Common myeloid progenitor, CD34-positive (primary cell): ENCODE results near the gene ACBD7.

Experiments used
- CTCF ChIA-PET: fragments of 350-600 bp; sonication (Branson Sonifier 250); formaldehyde crosslinking; loops from one replicate; lab custom pipeline; 2021; ENCODE audit warnings: antibody characterized with exemption; lab: Charles Lee
- POLR2A ChIA-PET: fragments of 350-600 bp; sonication (Branson Sonifier 250); formaldehyde crosslinking; loops from one replicate; lab custom pipeline; 2021; ENCODE audit warnings: antibody characterized with exemption; lab: Charles Lee
- DNase-seq, 3 donors: peaks; one replicate each; pipeline versions ENCODE4 v3.0.0 to v3.0.0-alpha.2; 2013
- H3K27ac ChIP-seq, 2 experiments: 1 replicate in 1 of 2; 2 replicates in 1 of 2; pipeline ENCODE4 v1.7.0; 2013; ENCODE audit warnings: inconsistent platforms in 2 of 2, low read length in 2 of 2, mild to moderate bottlenecking in 2 of 2, low read depth in 1 of 2, moderate library complexity in 1 of 2; ENCODE audit not compliant: severe bottlenecking in 2 of 2, insufficient read depth in 1 of 2, poor library complexity in 1 of 2
- H3K27me3 ChIP-seq, 5 experiments: replicated peaks in 2 of 5; 1 replicate in 3 of 5; 2 replicates in 2 of 5; pipeline versions ENCODE4 v1.6.1 to v1.7.0; 2013; ENCODE audit warnings: low read length in 4 of 5, mild to moderate bottlenecking in 2 of 5, moderate library complexity in 2 of 5, inconsistent platforms in 1 of 5; ENCODE audit not compliant: insufficient read depth in 5 of 5, control insufficient read depth in 4 of 5
- H3K36me3 ChIP-seq, 4 experiments: 1 replicate in 2 of 4; 2 replicates in 2 of 4; pipeline versions ENCODE4 v1.6.1 to v1.7.0; 2013; ENCODE audit warnings: low read length in 3 of 4, control low read depth in 1 of 4, mild to moderate bottlenecking in 1 of 4; ENCODE audit not compliant: control insufficient read depth in 4 of 4, insufficient read depth in 4 of 4
- H3K4me1 ChIP-seq, 4 experiments: 1 replicate in 3 of 4; 2 replicates in 1 of 4; pipeline versions ENCODE4 v1.6.1 to v1.7.1; 2013; ENCODE audit warnings: low read length in 3 of 4, mild to moderate bottlenecking in 3 of 4, control low read depth in 1 of 4, inconsistent platforms in 1 of 4, moderate library complexity in 1 of 4; ENCODE audit not compliant: control insufficient read depth in 4 of 4, insufficient read depth in 4 of 4; ENCODE audit errors: control extremely low read depth in 1 of 4
- H3K4me3 ChIP-seq, 7 experiments: 1 replicate in 4 of 7; 2 replicates in 3 of 7; pipeline versions ENCODE4 v1.5.1 to v1.7.0; 2013; ENCODE audit warnings: mild to moderate bottlenecking in 7 of 7, low read length in 6 of 7, moderate library complexity in 6 of 7, inconsistent platforms in 2 of 7, low read depth in 2 of 7, control low read depth in 1 of 7; ENCODE audit not compliant: insufficient read depth in 4 of 7, control insufficient read depth in 1 of 7; ENCODE audit errors: extremely low read depth in 1 of 7
- H3K9me3 ChIP-seq, 5 experiments: 1 replicate in 4 of 5; 2 replicates in 1 of 5; pipeline versions ENCODE4 v1.6.1 to v1.7.1; 2013; ENCODE audit warnings: low read length in 4 of 5, mild to moderate bottlenecking in 2 of 5, inconsistent platforms in 1 of 5, low read depth in 1 of 5, moderate library complexity in 1 of 5; ENCODE audit not compliant: control insufficient read depth in 4 of 5, insufficient read depth in 2 of 5; ENCODE audit errors: control extremely low read depth in 1 of 5
- whole genome bisulfite sequencing: methylation state at CpG from one replicate; pipeline ENCODE4 v1.1.5; 2013; ENCODE audit not compliant: insufficient coverage; 5-methylcytosine and 5-hydroxymethylcytosine counted together

The ACBD7 gene

DNA sequence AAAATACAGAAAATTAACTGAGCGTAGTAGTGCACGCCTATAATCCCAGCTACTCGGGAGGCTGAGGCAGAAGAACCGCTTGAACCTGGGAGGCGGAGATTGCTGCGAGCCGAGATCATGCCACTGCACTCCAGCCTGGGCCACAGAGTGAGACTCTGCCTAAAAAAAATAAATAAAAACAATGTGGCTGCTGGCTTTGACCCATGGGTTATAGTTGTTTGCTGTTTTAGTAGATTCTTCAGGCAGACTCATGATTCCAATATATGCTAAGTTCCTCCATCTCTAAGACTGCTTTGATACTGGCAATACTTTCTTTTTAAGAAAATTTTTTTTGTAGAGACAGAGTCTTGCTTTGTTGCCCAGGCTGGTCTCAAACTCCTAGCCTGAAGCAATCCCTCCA is 36.5 kb downstream of the ACBD7 start:
- Histone ChIP-seq H3K9me3 (no peaks in the 10 kb centered on the region), H3K4me1 (no peaks in the 10 kb centered on the region), H3K36me3 (no peaks in the 10 kb centered on the region), H3K27me3 (no peaks in the 10 kb centered on the region), H3K4me3 (no peak overlapping the region), H3K27ac (no peak overlapping the region)
- no peak for DNase-seq
- ChIA-PET CTCF (no interaction called here), POLR2A (no interaction called here)
- 96% methylated on average over 5 of the region's 7 CpGs for WGBS

DNA sequence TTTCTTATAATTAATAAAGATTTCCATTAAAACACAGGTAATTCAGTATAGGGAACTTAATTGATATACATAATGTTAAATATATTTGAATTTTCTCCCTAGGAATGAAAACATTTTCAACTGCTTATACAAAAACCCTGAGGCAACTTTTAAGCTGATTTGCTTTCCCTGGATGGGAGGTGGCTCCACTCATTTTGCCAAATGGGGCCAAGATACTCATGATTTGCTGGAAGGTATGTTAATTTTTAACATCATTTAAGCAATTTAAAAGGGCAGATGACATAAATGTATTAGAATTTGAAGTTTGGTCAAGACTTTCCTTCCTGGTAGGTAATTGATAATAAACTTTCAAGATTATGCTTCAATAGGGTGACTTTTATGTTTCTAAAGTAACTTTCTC is 39.0 kb downstream of the ACBD7 start:
- Histone ChIP-seq H3K4me1 (no peaks in the 10 kb centered on the region), H3K36me3 (no peaks in the 10 kb centered on the region), H3K9me3 (no peaks in the 10 kb centered on the region), H3K27me3 (no peaks in the 10 kb centered on the region), H3K4me3 (no peak overlapping the region), H3K27ac (no peak overlapping the region)
- no peak for DNase-seq
- ChIA-PET POLR2A (interaction anchor here (0.7 kb wide), 1 partner anchor 262 kb away, joined by 3 read pairs; no protein-coding TSS in a partner anchor), CTCF (no interaction called here)

DNA sequence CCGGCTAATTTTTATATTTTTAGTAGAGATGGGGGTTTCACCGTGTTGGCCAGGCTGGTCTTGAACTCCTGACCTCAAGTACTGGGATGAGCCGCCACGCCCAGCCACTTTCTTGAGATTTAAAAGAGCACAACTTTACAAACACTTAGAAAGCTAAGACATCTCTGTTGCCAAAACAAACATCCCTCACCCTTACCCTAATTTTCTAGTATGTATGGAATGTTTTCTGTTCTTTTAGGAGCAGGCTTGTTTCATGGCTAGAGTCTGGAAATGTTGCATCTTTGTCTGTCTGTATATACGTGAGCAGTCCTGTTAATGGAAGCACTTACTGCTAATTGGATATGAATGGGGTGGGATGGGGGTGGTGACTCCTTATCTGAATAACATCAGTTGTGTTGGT is 42.0 kb downstream of the ACBD7 start:
- no peak for DNase-seq
- Histone ChIP-seq H3K27me3 (no peaks in the 10 kb centered on the region), H3K27ac (no peak overlapping the region), H3K4me1 (no peaks in the 10 kb centered on the region), H3K4me3 (no peak overlapping the region), H3K9me3 (no peaks in the 10 kb centered on the region), H3K36me3 (no peaks in the 10 kb centered on the region)
- no CpG with 5 or more reads among the region's 5 CpGs for WGBS
- POLR2A ChIA-PET, result no interaction called here
- CTCF ChIA-PET, result no interaction called here

GRCh38 chr10:15045380-15045779 is 43.2 kb downstream of the ACBD7 start:
- no peaks in the 10 kb centered on the region for H3K27me3 ChIP-seq
- H3K4me1 ChIP-seq, result no peaks in the 10 kb centered on the region
- no peak overlapping the region for H3K4me3 ChIP-seq
- ChIA-PET POLR2A (no interaction called here), CTCF (no interaction called here)
- no peaks in the 10 kb centered on the region for H3K36me3 ChIP-seq
- 100% methylated on average over 1 of the region's 1 CpG for WGBS
- no peak overlapping the region for H3K27ac ChIP-seq
- H3K9me3 ChIP-seq, result no peaks in the 10 kb centered on the region
- DNase-seq, result no peak

- CTCF ChIA-PET, result no interaction called here
- 100% methylated on average over 1 of the region's 1 CpG for WGBS
- Histone ChIP-seq H3K36me3 (no peaks in the 10 kb centered on the region), H3K4me3 (no peak within 1 kb of the TSS), H3K4me1 (no peaks in the 10 kb centered on the region), H3K27me3 (no peaks in the 10 kb centered on the region), H3K27ac (no peak within 1 kb of the TSS), H3K9me3 (no peaks in the 10 kb centered on the region)
- POLR2A ChIA-PET, result no interaction called here
- no peak for DNase-seq
Observed at GRCh38 chr10:15043674-15044073, 44.9 kb downstream of the ACBD7 start, which contains the start of gene OLAH. Gene OLAH, plus strand, starts transcription at chr10:15043943. Its CDS starts 3,346 bp downstream, at chr10:15047289.

DNA sequence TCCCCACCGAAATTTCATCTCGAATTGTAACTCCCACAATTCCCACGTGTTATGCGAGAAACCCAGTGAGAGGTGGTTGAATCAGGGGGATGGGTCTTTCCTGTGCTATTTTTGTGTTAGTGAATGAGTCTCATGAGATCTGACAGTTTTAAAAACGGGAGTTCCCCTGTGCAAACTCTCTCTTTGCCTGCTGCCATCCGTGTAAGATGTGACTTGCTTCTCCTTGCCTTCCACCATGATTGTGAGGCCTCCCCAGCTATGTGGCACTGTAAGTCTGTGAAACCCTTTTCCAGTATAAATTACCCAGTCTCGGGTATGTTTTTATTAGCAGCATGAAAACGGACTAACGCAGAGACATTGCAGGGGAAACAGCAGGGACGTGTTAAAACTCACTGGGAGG is 50.2 kb downstream of the ACBD7 start:
- ChIA-PET CTCF (no interaction called here), POLR2A (no interaction called here)
- DNase-seq, result no peak
- peaks cover 0 to 7% (median 4%) of the 10 kb centered on the region in 4 experiments for H3K4me1 ChIP-seq
- no peak overlapping the region for H3K27ac ChIP-seq
- H3K27me3 ChIP-seq, result no peaks in the 10 kb centered on the region
- WGBS, result 97% methylated on average over 9 of the region's 10 CpGs
- no peaks in the 10 kb centered on the region for H3K9me3 ChIP-seq
- no peak overlapping the region for H3K4me3 ChIP-seq
- H3K36me3 ChIP-seq, result no peaks in the 10 kb centered on the region

DNA sequence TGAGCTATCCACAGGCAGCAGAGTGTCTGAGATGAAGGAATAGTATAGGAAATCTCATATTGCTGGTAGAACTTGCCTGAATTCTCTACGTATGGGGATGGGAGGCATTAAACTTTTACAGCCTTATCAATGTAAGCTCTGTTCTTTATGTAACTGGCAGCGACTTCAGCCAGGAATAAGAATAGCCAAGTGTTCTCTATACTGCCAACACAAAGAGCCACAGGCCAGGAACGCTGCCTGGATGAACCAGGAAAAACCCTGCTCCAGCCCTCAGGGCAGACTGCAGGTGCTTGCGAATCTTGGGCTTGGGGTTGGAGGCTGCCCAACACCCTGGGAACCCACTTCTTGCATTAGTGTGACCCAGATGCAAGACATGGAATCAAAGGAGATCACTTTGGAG is 50.9 kb downstream of the ACBD7 start:
- Histone ChIP-seq H3K4me3 (no peak overlapping the region), H3K27me3 (no peaks in the 10 kb centered on the region), H3K27ac (no peak overlapping the region), H3K4me1 (peaks cover 0 to 7% (median 4%) of the 10 kb centered on the region in 4 experiments), H3K9me3 (no peaks in the 10 kb centered on the region), H3K36me3 (no peaks in the 10 kb centered on the region)
- DNase-seq, result no peak
- ChIA-PET CTCF (no interaction called here), POLR2A (interaction anchor here (0.6 to 0.7 kb wide), 2 partner anchors 20 to 36 kb away, joined by 3 read pairs; no protein-coding TSS in a partner anchor)
- WGBS, result 56% methylated on average over 2 of the region's 4 CpGs
